Hematopoietic multipotent progenitor cell treated with erythropoietin and hydrocortisone succinate and interleukin-3 and kit ligand, for 4 days (in vitro differentiated cells): ENCODE data around the gene PLN.

Experiments
- DNase-seq: peaks from one replicate; pipeline ENCODE4 v3.0.0-alpha.2; 2015

Gene PLN

GRCh38 chr6:118580585-118581419 lies 32.7 kb downstream of the PLN start:
- peak; percentile 84 for DNase-seq

GRCh38 chr6:118581489-118581959 lies 33.4 kb downstream of the PLN start:
- peak; percentile 58 for DNase-seq

GRCh38 chr6:118584911-118585310 lies 36.8 kb downstream of the PLN start:
- DNase-seq = no peak

- DNase-seq = no peak
Measured at GRCh38 chr6:118586746-118587485, 38.8 kb downstream of the PLN start.

- DNase-seq = no peak
Measured at GRCh38 chr6:118588626-118589025, 40.5 kb downstream of the PLN start.

GRCh38 chr6:118589186-118589585 lies 41.1 kb downstream of the PLN start:
- DNase-seq = no peak

GRCh38 chr6:118589649-118590365 lies 41.7 kb downstream of the PLN start:
- no peak for DNase-seq

GRCh38 chr6:118591897-118592296 lies 43.8 kb downstream of the PLN start:
- no peak for DNase-seq

GRCh38 chr6:118594877-118595276 lies 46.8 kb downstream of the PLN start:
- DNase-seq = peak; percentile 33

GRCh38 chr6:118596774-118597320 lies 48.8 kb downstream of the PLN start:
- no peak for DNase-seq

GRCh38 chr6:118597636-118598035 lies 49.5 kb downstream of the PLN start:
- DNase-seq = no peak

- DNase-seq = no peak
Measured at GRCh38 chr6:118598324-118598723, 50.2 kb downstream of the PLN start.

- DNase-seq = no peak
Measured at GRCh38 chr6:118602300-118602699, 54.2 kb downstream of the PLN start.

GRCh38 chr6:118603372-118603771 lies 55.3 kb downstream of the PLN start:
- DNase-seq = no peak

- peak; percentile 35 for DNase-seq
Measured at GRCh38 chr6:118606268-118606667, 58.2 kb downstream of the PLN start.

GRCh38 chr6:118606858-118607257 lies 58.8 kb downstream of the PLN start:
- DNase-seq = no peak
